Ishikawa (cell line): Measurements from ENCODE around the gene NCOA1.

Experiments
- CREB1 ChIP-seq: IDR thresholded peaks from 2 replicates; pipeline ENCODE4 v1.6.1; 2012; ENCODE audit warnings: low read depth
- NFIC ChIP-seq: IDR thresholded peaks from 2 replicates; pipeline ENCODE4 v1.6.1; 2012
- RAD21 ChIP-seq: IDR thresholded peaks from 2 replicates; pipeline ENCODE4 v1.6.1; 2012; ENCODE audit warnings: low read depth
- TAF1 ChIP-seq: IDR thresholded peaks from 2 replicates; pipeline ENCODE4 v1.6.1; 2012; ENCODE audit warnings: low read depth, mild to moderate bottlenecking
- TCF12 ChIP-seq: IDR thresholded peaks from 2 replicates; pipeline ENCODE4 v1.6.1; 2012; ENCODE audit warnings: low read depth
- YY1 ChIP-seq: IDR thresholded peaks from 2 replicates; pipeline ENCODE4 v1.6.1; 2012; ENCODE audit warnings: low read depth
- TF ChIP-seq, protein P1 (sequence below): IDR thresholded peaks from 2 replicates; pipeline ENCODE4 v1.6.1; 2012
- TF ChIP-seq, protein P2 (sequence below): IDR thresholded peaks from 2 replicates; pipeline ENCODE4 v1.6.1; 2012
- TF ChIP-seq, protein P3 (sequence below): IDR thresholded peaks from 2 replicates; pipeline ENCODE4 v1.6.1; 2012; ENCODE audit warnings: low read depth, mild to moderate bottlenecking

DNA sequence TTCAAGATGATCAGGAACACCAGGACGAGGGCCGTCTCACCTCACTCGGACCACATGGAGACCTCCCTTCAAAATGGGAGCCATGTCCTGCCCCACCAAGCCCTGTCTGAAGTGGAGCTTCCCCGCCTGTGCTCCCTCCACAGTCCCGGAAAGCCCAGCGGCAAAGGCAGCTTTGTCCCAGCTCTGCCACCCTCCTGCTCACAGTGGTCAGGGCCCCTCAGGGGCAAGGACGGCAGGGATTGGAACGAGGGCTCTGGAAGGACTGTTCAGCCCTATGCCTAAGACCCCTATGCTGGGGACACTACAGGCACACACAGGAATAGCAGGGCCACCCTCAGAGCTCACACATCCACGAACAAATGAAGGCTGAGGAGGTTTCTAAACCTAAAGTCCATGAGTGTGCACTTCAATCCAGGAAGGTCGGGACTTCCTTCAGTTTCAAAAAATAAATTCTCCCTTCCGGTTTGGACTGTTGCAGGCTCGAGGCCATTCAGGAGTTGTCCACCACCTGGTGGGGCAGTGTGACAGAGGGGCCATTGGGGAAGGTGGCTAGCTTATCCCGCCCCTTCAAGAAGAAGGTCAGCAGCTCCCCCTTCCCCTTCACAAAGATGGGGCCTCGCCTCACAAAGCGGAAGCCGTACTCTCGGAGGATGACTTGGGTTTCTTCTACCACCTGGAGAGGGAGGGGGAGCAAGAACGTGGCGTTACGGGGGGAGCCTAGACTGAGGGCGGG lies 328.6 kb downstream of the NCOA1 start:
- TF ChIP-seq, protein P1, sequence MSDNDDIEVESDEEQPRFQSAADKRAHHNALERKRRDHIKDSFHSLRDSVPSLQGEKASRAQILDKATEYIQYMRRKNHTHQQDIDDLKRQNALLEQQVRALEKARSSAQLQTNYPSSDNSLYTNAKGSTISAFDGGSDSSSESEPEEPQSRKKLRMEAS = no peak
- no peak for TF ChIP-seq YY1
- TF ChIP-seq TAF1 = no peak
- TF ChIP-seq, protein P2, sequence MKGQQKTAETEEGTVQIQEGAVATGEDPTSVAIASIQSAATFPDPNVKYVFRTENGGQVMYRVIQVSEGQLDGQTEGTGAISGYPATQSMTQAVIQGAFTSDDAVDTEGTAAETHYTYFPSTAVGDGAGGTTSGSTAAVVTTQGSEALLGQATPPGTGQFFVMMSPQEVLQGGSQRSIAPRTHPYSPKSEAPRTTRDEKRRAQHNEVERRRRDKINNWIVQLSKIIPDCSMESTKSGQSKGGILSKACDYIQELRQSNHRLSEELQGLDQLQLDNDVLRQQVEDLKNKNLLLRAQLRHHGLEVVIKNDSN = no peak
- TF ChIP-seq TCF12 = no peak
- TF ChIP-seq, protein P3, sequence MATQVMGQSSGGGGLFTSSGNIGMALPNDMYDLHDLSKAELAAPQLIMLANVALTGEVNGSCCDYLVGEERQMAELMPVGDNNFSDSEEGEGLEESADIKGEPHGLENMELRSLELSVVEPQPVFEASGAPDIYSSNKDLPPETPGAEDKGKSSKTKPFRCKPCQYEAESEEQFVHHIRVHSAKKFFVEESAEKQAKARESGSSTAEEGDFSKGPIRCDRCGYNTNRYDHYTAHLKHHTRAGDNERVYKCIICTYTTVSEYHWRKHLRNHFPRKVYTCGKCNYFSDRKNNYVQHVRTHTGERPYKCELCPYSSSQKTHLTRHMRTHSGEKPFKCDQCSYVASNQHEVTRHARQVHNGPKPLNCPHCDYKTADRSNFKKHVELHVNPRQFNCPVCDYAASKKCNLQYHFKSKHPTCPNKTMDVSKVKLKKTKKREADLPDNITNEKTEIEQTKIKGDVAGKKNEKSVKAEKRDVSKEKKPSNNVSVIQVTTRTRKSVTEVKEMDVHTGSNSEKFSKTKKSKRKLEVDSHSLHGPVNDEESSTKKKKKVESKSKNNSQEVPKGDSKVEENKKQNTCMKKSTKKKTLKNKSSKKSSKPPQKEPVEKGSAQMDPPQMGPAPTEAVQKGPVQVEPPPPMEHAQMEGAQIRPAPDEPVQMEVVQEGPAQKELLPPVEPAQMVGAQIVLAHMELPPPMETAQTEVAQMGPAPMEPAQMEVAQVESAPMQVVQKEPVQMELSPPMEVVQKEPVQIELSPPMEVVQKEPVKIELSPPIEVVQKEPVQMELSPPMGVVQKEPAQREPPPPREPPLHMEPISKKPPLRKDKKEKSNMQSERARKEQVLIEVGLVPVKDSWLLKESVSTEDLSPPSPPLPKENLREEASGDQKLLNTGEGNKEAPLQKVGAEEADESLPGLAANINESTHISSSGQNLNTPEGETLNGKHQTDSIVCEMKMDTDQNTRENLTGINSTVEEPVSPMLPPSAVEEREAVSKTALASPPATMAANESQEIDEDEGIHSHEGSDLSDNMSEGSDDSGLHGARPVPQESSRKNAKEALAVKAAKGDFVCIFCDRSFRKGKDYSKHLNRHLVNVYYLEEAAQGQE = no peak
- TF ChIP-seq RAD21 = no peak
- no peak for TF ChIP-seq CREB1
- TF ChIP-seq NFIC = no peak
